Activated naive CD4-positive, alpha-beta T cell treated with Interleukin-2 at 50 U/mL for 16 hours (primary cell): Measurements from ENCODE around the gene MED17.

ENCODE experiments used
- DNase-seq: peaks from one replicate; pipeline ENCODE4 v3.0.0-alpha.2; 2020

Gene MED17

GRCh38 chr11:93817426-93818348 lies 33.6 kb downstream of the MED17 start:
- no peak for DNase-seq

GRCh38 chr11:93819966-93820695 lies 36.0 kb downstream of the MED17 start:
- DNase-seq = no peak

- DNase-seq = no peak
Measured at GRCh38 chr11:93820847-93821246, 36.8 kb downstream of the MED17 start.

GRCh38 chr11:93821617-93822016 lies 37.5 kb downstream of the MED17 start:
- DNase-seq = no peak

- no peak for DNase-seq
Measured at GRCh38 chr11:93822359-93822758, 38.3 kb downstream of the MED17 start.

GRCh38 chr11:93823210-93823609 lies 39.1 kb downstream of the MED17 start:
- no peak for DNase-seq

- no peak for DNase-seq
Measured at GRCh38 chr11:93827363-93827762, 43.3 kb downstream of the MED17 start.

GRCh38 chr11:93829598-93829997 lies 45.5 kb downstream of the MED17 start:
- DNase-seq = no peak

GRCh38 chr11:93831343-93832127 lies 47.5 kb downstream of the MED17 start:
- DNase-seq = no peak

- DNase-seq = no peak
Measured at GRCh38 chr11:93832780-93833179, 48.7 kb downstream of the MED17 start.

GRCh38 chr11:93838967-93839366 lies 54.9 kb downstream of the MED17 start:
- DNase-seq = no peak

GRCh38 chr11:93840180-93840579 lies 56.1 kb downstream of the MED17 start:
- no peak for DNase-seq

GRCh38 chr11:93840981-93841380 lies 56.9 kb downstream of the MED17 start:
- no peak for DNase-seq

GRCh38 chr11:93841446-93841845 lies 57.4 kb downstream of the MED17 start:
- no peak for DNase-seq

- no peak for DNase-seq
Measured at GRCh38 chr11:93842034-93842433, 58.0 kb downstream of the MED17 start.

- no peak for DNase-seq
Measured at GRCh38 chr11:93842461-93842860, 58.4 kb downstream of the MED17 start.

GRCh38 chr11:93843906-93844305 lies 59.8 kb downstream of the MED17 start:
- no peak for DNase-seq

- no peak for DNase-seq
Measured at GRCh38 chr11:93844568-93844967, 60.5 kb downstream of the MED17 start.

GRCh38 chr11:93845181-93846092 lies 61.4 kb downstream of the MED17 start:
- no peak for DNase-seq

GRCh38 chr11:93846411-93846810 lies 62.3 kb downstream of the MED17 start:
- DNase-seq = no peak

GRCh38 chr11:93849201-93849600 lies 65.1 kb downstream of the MED17 start:
- DNase-seq = no peak
